ENCODE results near the gene SOX6.

DNA sequence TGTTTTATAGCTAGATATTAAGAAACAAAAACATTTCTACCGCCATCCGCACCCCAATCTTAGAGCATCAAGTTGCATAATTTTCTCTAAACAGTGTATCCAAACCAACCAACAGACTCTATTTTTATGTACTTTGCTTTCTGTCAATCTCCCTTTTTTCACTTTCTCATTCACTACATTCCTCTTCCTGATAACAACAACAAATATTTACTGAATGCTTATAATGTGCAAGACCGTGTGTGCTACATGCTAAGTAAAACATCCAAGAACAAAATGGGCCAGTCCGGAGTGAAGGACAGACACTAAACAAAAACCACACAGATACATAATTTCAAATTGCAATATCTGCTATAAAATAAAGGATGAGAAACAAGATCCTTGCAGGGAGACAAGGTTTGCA lies 38.6 kb upstream of the SOX6 start:
- TF ChIP-seq POLR2A (IDR thresholded peaks at IDR 0.05) (no peak), CTCF (IDR thresholded peaks at IDR 0.05) (no peak), POLR2AphosphoS5 (IDR thresholded peaks at IDR 0.05; ENCODE audit: insufficient read depth in 1 of 2, low read depth in 1 of 2) (no peak)

All from vagina (tissue), 2 donors.